K562 (cell line): ENCODE results near the gene PCDHA10. TPM values are rescaled to one million over a fixed set of nuclear protein-coding genes. Genes with fewer than 3 reads are reported as not detected.

ENCODE experiments used
- ATAC-seq: fragments of 200-7000 bp; cut with Tn5 transposase; 3 replicates; pipeline ENCODE4 v1.9.1; 2020; ENCODE audit warnings: moderate library complexity
- BruUV-seq: library from RNA; stranded (reverse); fragments of 400-500 nt; replicated peaks from 2 replicates; lab custom pipeline; 2021; lab: Mats Ljungman, UMichigan
- CTCF ChIA-PET: fragments of 300-600 bp; formaldehyde crosslinking; extraction: SDS; loops from one replicate; lab custom pipeline; 2021; ENCODE audit warnings: low intra/inter-chr PET ratio; lab: Yijun Ruan, JAX
- POLR2A ChIA-PET: fragments of 300-600, 350-650 bp; sonication (Branson Sonifier 250); formaldehyde crosslinking; extraction: SDS; loops from one replicate; lab custom pipeline; 2021; ENCODE audit warnings: antibody characterized with exemption, inconsistent platforms; lab: Yijun Ruan, JAX
- DNase-seq, 4 experiments: peaks; one replicate each; pipeline versions ENCODE4 v3.0.0 to v3.0.0-alpha.2; 2011 to 2018; ENCODE audit warnings: low spot score in 3 of 4, mixed read lengths in 3 of 4; ENCODE audit errors: extremely low read depth in 1 of 4
- FAIRE-seq: peaks from 2 replicates; lab custom pipeline; 2011; peaks lifted over from hg19 to GRCh38; lab: Jason Lieb, UNC
- H2AFZ ChIP-seq: 2 replicates; pipeline ENCODE4 v1.6.0; 2011; ENCODE audit warnings: low read depth, low read length, control low read depth, inconsistent platforms
- H3K27ac ChIP-seq: fragments of 200-600 bp; 3 replicates; pipeline ENCODE4 v1.8.0; 2011; ENCODE audit warnings: low read depth, mild to moderate bottlenecking, control low read depth, inconsistent platforms, low read length, moderate library complexity, mixed read lengths; ENCODE audit errors: extremely low read depth
- H3K27me3 ChIP-seq, 2 experiments: fragments of 300-600 bp in 1 of 2; 2 replicates in 1 of 2; 3 replicates in 1 of 2; pipeline versions ENCODE4 v1.6.0 to v1.8.0; 2011; ENCODE audit warnings: inconsistent platforms in 2 of 2, low read length in 2 of 2, mild to moderate bottlenecking in 1 of 2, mixed read lengths in 1 of 2, moderate library complexity in 1 of 2; ENCODE audit not compliant: control insufficient read depth in 2 of 2, insufficient read depth in 2 of 2
- H3K36me3 ChIP-seq: fragments of 300-600 bp; 3 replicates; pipeline ENCODE4 v1.8.0; 2011; ENCODE audit warnings: mild to moderate bottlenecking, low read length, inconsistent platforms; ENCODE audit not compliant: control insufficient read depth, insufficient read depth
- H3K4me1 ChIP-seq, 2 experiments: fragments of 200-600 bp in 1 of 2; replicated peaks in 1 of 2; 2 replicates in 1 of 2; 3 replicates in 1 of 2; pipeline versions ENCODE4 v1.5.1 to v1.8.0; 2011; ENCODE audit warnings: inconsistent platforms in 2 of 2, low read length in 2 of 2, mild to moderate bottlenecking in 1 of 2, mixed read lengths in 1 of 2, moderate library complexity in 1 of 2; ENCODE audit not compliant: control insufficient read depth in 2 of 2, insufficient read depth in 2 of 2
- H3K4me2 ChIP-seq: 2 replicates; pipeline ENCODE4 v1.6.1; 2011; ENCODE audit warnings: low read length, control low read depth, inconsistent platforms, mixed read lengths; ENCODE audit not compliant: insufficient read depth
- H3K4me3 ChIP-seq: fragments of 200-600 bp; sonication (generic), shearing (Covaris generic); 2 replicates; pipeline ENCODE4 v1.5.1; 2016; ENCODE audit warnings: control low read depth, inconsistent platforms
- H3K79me2 ChIP-seq: fragments of 200-600 bp; 3 replicates; pipeline ENCODE4 v1.8.0; 2011; ENCODE audit warnings: low read length, inconsistent platforms; ENCODE audit not compliant: control insufficient read depth, insufficient read depth
- H3K9ac ChIP-seq, 2 experiments: 2 replicates each; pipeline versions ENCODE4 v1.6.0 to v1.6.1; 2011; ENCODE audit warnings: low read depth in 2 of 2, low read length in 2 of 2, control low read depth in 1 of 2, inconsistent platforms in 1 of 2, mild to moderate bottlenecking in 1 of 2, mixed read lengths in 1 of 2; ENCODE audit not compliant: insufficient read depth in 1 of 2
- H3K9me1 ChIP-seq: one replicate; pipeline ENCODE4 v1.6.0; 2011; ENCODE audit warnings: inconsistent platforms, mild to moderate bottlenecking, low read length, moderate library complexity; ENCODE audit not compliant: control insufficient read depth, insufficient read depth
- H3K9me3 ChIP-seq: replicated peaks from 2 replicates; pipeline ENCODE4 v1.5.1; 2011; ENCODE audit warnings: low read depth, low read length, inconsistent platforms; ENCODE audit not compliant: control insufficient read depth, insufficient read depth
- H4K20me1 ChIP-seq: replicated peaks from 2 replicates; pipeline ENCODE4 v1.6.1; 2011; ENCODE audit warnings: low read length, inconsistent platforms, mixed read lengths; ENCODE audit not compliant: control insufficient read depth, insufficient read depth
- CTCF ChIP-seq, 3 experiments: IDR thresholded peaks in 2 of 3; conservative IDR thresholded peaks in 1 of 3; 2 replicates each; pipeline ENCODE4 v1.5.1; 2011 to 2012; ENCODE audit warnings: low read length in 3 of 3, mild to moderate bottlenecking in 3 of 3, control low read depth in 2 of 3, improper control_type of control experiment in 1 of 3, inconsistent platforms in 1 of 3, low read depth in 1 of 3, mixed read lengths in 1 of 3, moderate library complexity in 1 of 3; ENCODE audit not compliant: insufficient read depth in 2 of 3
- ELF2 ChIP-seq: fragments of 250-450 bp; sonication (Bioruptor Pico); IDR thresholded peaks from 2 replicates; pipeline ENCODE4 v1.5.0; 2021; ENCODE audit warnings: mild to moderate bottlenecking
- RAD21 ChIP-seq, 2 experiments: fragments of 250-450 bp in 1 of 2; fragments of 450-650 bp in 1 of 2; sonication (Bioruptor Pico) in 1 of 2; formaldehyde crosslinking in 1 of 2; IDR thresholded peaks in 1 of 2; conservative IDR thresholded peaks in 1 of 2; 2 replicates each; pipeline versions ENCODE4 v1.4.0 to v1.8.0; 2020 to 2022; ENCODE audit warnings: mild to moderate bottlenecking in 2 of 2, moderate library complexity in 1 of 2
- WGBS: fragments of 100-300 bp; shearing (Covaris generic); methylation state at CpG from one replicate; pipeline ENCODE4 v1.1.6; 2016; ENCODE audit warnings: low coverage, mixed read lengths; ENCODE audit not compliant: insufficient coverage; ENCODE audit errors: missing lambda C conversion rate; 5-methylcytosine and 5-hydroxymethylcytosine counted together
- in situ Hi-C: fragments of 300-500 bp; cut with MboI; formaldehyde crosslinking; loops from 4 replicates; pipeline ENCODE4 v1.15.0; 2018; ENCODE audit warnings: inconsistent platforms, mixed read lengths
- intact Hi-C: fragments of 100-400 bp; cut with micrococcal nuclease; formaldehyde crosslinking; loops from 2 replicates; pipeline ENCODE4 v1.14.2; 2022
- polyA plus RNA-seq, 8 experiments: library from polyadenylated mRNA; depleted of rRNA in 4 of 8; stranded (reverse) in 5 of 8; unstranded in 3 of 8; fragments of >200 nt; fragmentation: Nextera tagmentation in 2 of 8; fragmentation: Illumina TruSeq in 1 of 8; extraction: Ambion mirVana in 2 of 8; extraction: Trizol in 1 of 8; gene quantifications; 2 replicates each; pipeline versions ENCODE4 v1.2.1 to v1.2.3, GENCODE V29; 2011 to 2014; ENCODE audit warnings: inconsistent platforms in 1 of 8, missing spikeins in 1 of 8
- total RNA-seq, 7 experiments: library from RNA; depleted of rRNA in 6 of 7; stranded (reverse); fragments of >200 nt in 6 of 7; fragmentation: Illumina TruSeq in 2 of 7; extraction: Trizol in 2 of 7; gene quantifications; 2 replicates each; pipeline versions ENCODE4 v1.2.1 to v1.2.3, GENCODE V29; 2011 to 2021; ENCODE audit warnings: low replicate concordance in 1 of 7

The PCDHA10 gene
- total and polyA plus RNA-seq, 9 of the 15 experiments (the other 6 are each of a cell fraction or from before 2014, with no cell fraction given): not detected

DNA sequence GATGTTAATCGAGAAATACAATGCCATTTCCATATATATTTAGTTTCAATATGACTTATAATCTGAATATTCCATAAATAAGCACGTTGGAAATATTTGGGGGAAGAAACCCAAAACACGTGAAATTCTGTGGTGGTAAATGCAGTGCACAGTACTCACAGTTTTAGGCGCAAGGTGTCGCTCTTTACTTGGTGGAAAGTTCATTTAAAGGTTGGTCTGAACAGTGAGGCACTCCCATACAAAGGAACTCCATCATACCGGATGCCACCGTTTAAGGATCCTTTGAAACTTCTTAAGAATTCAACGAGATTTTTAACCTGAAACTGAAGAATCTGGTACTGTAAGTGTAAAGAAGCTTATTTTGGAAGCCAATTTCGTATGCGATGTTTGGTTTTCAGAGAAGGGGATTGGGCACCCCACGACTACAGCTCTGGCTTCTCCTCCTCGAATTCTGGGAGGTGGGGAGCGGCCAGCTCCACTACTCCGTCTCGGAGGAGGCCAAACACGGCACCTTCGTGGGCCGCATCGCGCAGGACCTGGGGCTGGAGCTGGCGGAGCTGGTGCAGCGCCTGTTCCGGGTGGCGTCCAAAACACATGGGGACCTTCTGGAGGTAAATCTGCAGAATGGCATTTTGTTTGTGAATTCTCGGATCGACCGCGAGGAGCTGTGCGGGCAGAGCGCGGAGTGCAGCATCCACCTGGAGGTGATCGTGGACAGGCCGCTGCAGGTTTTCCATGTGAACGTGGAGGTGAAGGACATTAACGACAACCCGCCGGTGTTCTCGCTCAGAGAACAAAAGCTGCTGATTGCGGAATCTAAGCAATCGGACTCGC, 13.2 kb downstream of the PCDHA10 start, which contains the start of gene PCDHA11:
Gene PCDHA11 (plus strand): TSS at position 237 of the 834 bp plus-strand sequence. CDS start 147 bp downstream, at position 384.
- no peaks in the 10 kb centered on the region for H4K20me1 ChIP-seq
- POLR2A ChIA-PET: interaction anchor here (0.6 kb wide), 1 partner anchor 11 kb away, joined by 3 read pairs; no protein-coding TSS in a partner anchor
- no peaks in the 10 kb centered on the region for H3K9me3 ChIP-seq
- no peak within 1 kb of the TSS for H3K27ac ChIP-seq
- ATAC-seq (peak; percentile 68; the same call in 2 of the 3 replicates), DNase-seq (peak in 2 of 4 experiments; percentile 7 to 19), FAIRE-seq (no peak)
- in situ Hi-C loops: no loop called here
- H3K4me3 ChIP-seq: no peak within 1 kb of the TSS
- H3K9me1 ChIP-seq: no peaks in the 10 kb centered on the region
- CTCF ChIA-PET: no interaction called here
- intact Hi-C loops: loop anchor here (5.0 kb wide), 1 partner anchor 173 kb away; no protein-coding TSS in a partner anchor
- 2% methylated on average over 41 of the region's 41 CpGs for WGBS
- TF ChIP-seq ELF2: no peak
- peak in 1 of 2 experiments; percentile 26; a peak in 1 of 4 replicates for TF ChIP-seq RAD21 (CRISPR knock-in tag; conservative IDR thresholded peaks at IDR 0.05 in 1 of 2, IDR thresholded peaks at IDR 0.05 in 1 of 2)
- TF ChIP-seq CTCF (IDR thresholded peaks at IDR 0.05 in 2 of 3, conservative IDR thresholded peaks at IDR 0.05 in 1 of 3; ENCODE audit: insufficient read depth in 2 of 3, low read depth in 1 of 3, low read length in 3 of 3): peak; percentile 13 to 47 (median 24); a peak in 2 of 6 replicates
- no peaks in the 10 kb centered on the region for H3K36me3 ChIP-seq
- no peak within 1 kb of the TSS for H3K9ac ChIP-seq
- no peak within 1 kb of the TSS for H3K4me2 ChIP-seq
- H2AFZ ChIP-seq: no peak within 1 kb of the TSS
- H3K4me1 ChIP-seq: no peaks in the 10 kb centered on the region
- no TSS peak for BruUV-seq
- H3K27me3 ChIP-seq: no peaks in the 10 kb centered on the region
- H3K79me2 ChIP-seq: no peaks in the 10 kb centered on the region
